ENCODE data around the gene ST8SIA2. TPM values are rescaled to one million over a fixed set of nuclear protein-coding genes. Genes with fewer than 3 reads are reported as not detected.
A peak's percentile ranks its signal among the peaks of the same experiment; 100 is the strongest.

The ST8SIA2 gene
- total RNA-seq, 6 experiments from 2014 or later = 0.05 to 0.12 TPM; not detected in 4

DNA sequence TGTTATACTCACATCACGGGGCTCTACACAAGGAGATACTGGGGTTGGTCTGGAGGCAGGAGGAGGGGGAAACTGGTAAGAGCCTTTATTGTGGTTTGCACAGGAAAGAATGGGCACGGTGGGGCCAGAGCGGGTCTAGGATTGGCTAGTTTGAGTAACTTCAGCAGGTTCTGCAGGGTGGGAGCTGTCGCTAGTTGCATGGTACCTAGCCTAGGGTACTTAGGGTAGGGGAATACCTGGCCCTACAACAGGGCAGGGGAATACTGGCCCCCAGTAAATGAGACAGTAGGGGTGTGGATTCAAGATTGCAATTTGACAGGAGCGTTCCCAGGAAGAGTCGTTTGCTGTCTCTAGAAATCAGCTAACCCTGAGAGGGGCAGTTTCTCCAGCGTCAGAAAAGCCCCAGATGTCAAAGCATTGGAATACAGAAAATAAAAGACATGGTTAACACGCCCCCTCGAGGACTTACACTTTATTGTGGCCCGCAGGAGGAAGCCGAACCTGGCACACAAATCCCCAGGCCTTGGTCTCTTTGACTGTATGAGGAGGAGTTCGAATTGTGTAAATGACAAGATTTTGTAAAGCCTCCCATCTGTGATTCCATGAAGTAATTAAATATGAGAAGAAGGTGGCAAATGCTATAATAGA is 32.0 kb downstream of the ST8SIA2 start:
- peaks cover 2% of the 10 kb centered on the region; the same call in 1 of the 2 replicates for H3K27me3 Mint-ChIP-seq (ENCODE audit: insufficient read depth)
- DNase-seq = no peak
- no peak overlapping the region for H3K27ac Mint-ChIP-seq
- H3K36me3 Mint-ChIP-seq (ENCODE audit: low read depth) = no peaks in the 10 kb centered on the region
- H3K4me3 Mint-ChIP-seq = no peak overlapping the region
- TF ChIP-seq, protein P1, sequence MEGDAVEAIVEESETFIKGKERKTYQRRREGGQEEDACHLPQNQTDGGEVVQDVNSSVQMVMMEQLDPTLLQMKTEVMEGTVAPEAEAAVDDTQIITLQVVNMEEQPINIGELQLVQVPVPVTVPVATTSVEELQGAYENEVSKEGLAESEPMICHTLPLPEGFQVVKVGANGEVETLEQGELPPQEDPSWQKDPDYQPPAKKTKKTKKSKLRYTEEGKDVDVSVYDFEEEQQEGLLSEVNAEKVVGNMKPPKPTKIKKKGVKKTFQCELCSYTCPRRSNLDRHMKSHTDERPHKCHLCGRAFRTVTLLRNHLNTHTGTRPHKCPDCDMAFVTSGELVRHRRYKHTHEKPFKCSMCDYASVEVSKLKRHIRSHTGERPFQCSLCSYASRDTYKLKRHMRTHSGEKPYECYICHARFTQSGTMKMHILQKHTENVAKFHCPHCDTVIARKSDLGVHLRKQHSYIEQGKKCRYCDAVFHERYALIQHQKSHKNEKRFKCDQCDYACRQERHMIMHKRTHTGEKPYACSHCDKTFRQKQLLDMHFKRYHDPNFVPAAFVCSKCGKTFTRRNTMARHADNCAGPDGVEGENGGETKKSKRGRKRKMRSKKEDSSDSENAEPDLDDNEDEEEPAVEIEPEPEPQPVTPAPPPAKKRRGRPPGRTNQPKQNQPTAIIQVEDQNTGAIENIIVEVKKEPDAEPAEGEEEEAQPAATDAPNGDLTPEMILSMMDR (IDR thresholded peaks at IDR 0.05) = no peak
- no peaks in the 10 kb centered on the region; the same call in 1 of the 2 replicates for H3K9me3 Mint-ChIP-seq
- H3K4me1 Mint-ChIP-seq (ENCODE audit: low read depth) = peaks cover 32% of the 10 kb centered on the region

DNA sequence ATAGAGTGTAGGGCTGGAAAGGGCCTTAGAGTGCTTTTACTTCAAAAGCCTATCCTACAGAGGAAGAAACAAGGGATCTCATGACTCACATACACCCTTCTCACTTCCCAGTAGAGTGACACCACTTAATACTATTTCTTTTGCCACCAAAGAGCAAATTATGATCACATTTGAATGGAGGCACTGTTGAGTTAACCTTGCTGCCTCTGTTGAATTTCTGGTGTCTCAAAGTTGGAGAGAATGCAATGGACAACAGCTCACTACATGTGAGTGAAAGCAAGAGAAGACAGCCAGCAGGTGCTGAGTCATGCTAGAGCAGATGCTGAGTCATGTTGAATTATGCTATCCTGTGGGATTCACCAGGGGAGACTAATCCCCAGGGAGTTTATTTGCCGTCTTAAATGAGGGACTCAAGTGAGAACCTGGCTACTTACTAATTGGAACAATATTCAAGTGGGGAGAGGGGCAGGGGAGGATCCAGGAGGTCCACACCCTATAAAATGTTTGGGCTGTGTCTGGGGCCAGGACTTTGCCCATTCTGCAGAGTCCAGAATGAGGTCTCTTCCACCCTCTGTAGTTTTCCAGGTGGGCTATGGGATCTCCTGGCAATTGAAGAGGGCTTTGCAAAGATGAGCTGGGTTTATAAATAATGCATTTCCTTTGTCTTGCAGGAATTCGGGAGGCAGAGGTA is 35.8 kb downstream of the ST8SIA2 start:
- Mint-ChIP-seq H3K27ac (peak overlapping the region; percentile 80), H3K4me3 (peak overlapping the region; percentile 69), H3K9me3 (no peaks in the 10 kb centered on the region; the same call in 1 of the 2 replicates), H3K36me3 (ENCODE audit: low read depth) (no peaks in the 10 kb centered on the region), H3K27me3 (ENCODE audit: insufficient read depth) (peaks cover 2% of the 10 kb centered on the region), H3K4me1 (ENCODE audit: low read depth) (peaks cover 18% of the 10 kb centered on the region)
- TF ChIP-seq, protein P1 (IDR thresholded peaks at IDR 0.05) = no peak
- DNase-seq = peak; percentile 83

DNA sequence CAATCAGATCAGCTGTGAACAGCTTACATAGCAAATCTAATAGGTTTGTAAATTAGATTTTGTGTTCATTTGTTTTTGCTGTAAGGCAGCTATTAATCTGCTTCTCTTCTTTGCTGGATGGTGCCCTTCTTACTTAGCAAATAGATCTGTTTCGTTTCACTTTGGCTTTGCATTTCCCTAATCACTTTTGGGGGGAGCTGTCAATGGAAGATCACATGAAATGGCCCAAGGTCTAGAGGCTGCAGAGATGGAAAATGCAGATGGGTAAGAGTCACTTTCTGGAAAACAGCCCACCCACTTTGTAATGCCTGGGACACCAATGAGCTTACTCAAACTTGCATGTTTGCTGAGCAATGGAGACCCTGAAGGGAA is 36.4 kb downstream of the ST8SIA2 start:
- peaks cover 2% of the 10 kb centered on the region for H3K27me3 Mint-ChIP-seq (ENCODE audit: insufficient read depth)

DNA sequence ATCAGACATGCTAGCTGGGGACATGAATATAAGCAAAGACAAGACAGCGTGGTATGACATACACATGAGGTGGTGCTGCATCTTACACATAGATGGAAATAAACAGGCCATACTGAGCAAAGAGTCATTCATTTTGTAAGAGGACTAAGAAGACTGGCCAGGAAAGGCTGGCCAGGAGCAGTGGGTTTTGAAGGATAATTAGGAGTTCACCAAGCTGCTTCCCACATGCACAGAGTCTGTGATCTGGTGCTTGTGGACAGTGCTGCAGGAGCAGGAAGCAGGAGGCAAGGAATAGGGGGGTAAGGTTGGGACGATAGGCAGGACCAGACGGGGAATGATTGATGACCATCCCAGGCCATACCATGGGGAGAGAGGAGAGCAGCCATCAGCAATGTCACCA is 41.5 kb downstream of the ST8SIA2 start:
- no peaks in the 10 kb centered on the region; the same call in 1 of the 2 replicates for H3K9me3 Mint-ChIP-seq
- peaks cover 3% of the 10 kb centered on the region for H3K4me1 Mint-ChIP-seq (ENCODE audit: low read depth)
- no peak overlapping the region for H3K4me3 Mint-ChIP-seq
- TF ChIP-seq, protein P1 (IDR thresholded peaks at IDR 0.05) = no peak
- peaks cover 3% of the 10 kb centered on the region for H3K27me3 Mint-ChIP-seq (ENCODE audit: insufficient read depth)
- no peaks in the 10 kb centered on the region for H3K36me3 Mint-ChIP-seq (ENCODE audit: low read depth)
- H3K27ac Mint-ChIP-seq = no peak overlapping the region
- no peak for DNase-seq

More for the DNA sequence above, 36.4 kb downstream of the ST8SIA2 start:
- DNase-seq = peak; percentile 8
- H3K36me3 Mint-ChIP-seq (ENCODE audit: low read depth) = no peaks in the 10 kb centered on the region
- peak overlapping the region; percentile 69; the same call in 1 of the 2 replicates for H3K4me3 Mint-ChIP-seq
- H3K27ac Mint-ChIP-seq = peak overlapping the region; percentile 80
- H3K9me3 Mint-ChIP-seq = no peaks in the 10 kb centered on the region; the same call in 1 of the 2 replicates
- TF ChIP-seq, protein P1 (IDR thresholded peaks at IDR 0.05) = no peak
- peaks cover 18% of the 10 kb centered on the region for H3K4me1 Mint-ChIP-seq (ENCODE audit: low read depth)

DNA sequence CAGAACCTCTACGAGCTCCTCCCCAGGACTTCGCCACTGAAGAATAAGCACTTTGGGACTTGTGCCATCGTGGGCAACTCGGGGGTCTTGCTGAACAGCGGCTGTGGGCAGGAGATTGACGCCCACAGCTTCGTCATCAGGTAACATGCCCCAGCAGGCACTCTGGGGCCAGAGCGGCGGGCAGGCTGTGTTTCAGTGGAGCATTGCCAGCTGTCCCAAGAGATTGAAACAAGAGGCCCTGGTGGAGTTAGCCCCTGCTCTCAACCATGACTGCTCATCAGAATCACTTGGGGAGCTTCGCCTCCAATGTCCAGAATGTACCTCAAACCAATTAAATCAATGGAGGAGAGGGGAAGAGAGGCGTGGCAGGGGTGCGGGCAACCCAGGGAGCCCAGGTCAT is 44.8 kb downstream of the ST8SIA2 start:
- Mint-ChIP-seq H3K27me3 (ENCODE audit: insufficient read depth) (peaks cover 3% of the 10 kb centered on the region), H3K9me3 (no peaks in the 10 kb centered on the region; the same call in 1 of the 2 replicates), H3K4me3 (no peak overlapping the region), H3K36me3 (ENCODE audit: low read depth) (no peaks in the 10 kb centered on the region), H3K27ac (no peak overlapping the region), H3K4me1 (ENCODE audit: low read depth) (no peaks in the 10 kb centered on the region)
- DNase-seq = no peak
- TF ChIP-seq, protein P1 (IDR thresholded peaks at IDR 0.05) = no peak

Data from HFFc6 (cell line).